ENCODE results near the gene DDX19B.
"Not testable (repeated sequence)": the region's sequence is repeated elsewhere in the genome, so short reads cannot be mapped to it uniquely, and the experiment has no call there.

GRCh38 chr16:70259903-70260302, 39.1 kb upstream of the DDX19B start:
- not testable (repeated sequence) for TF ChIP-seq CTCF, EP300, POLR2A (IDR thresholded peaks at IDR 0.05)

All from stomach (tissue), 4 donors.